GM23338 (cell line): ENCODE measurements around the gene KDM4C. TPM values are rescaled to one million over a fixed set of nuclear protein-coding genes. Genes with fewer than 3 reads are reported as not detected.

Source experiments
- ATAC-seq: fragments of 200-7000 bp; cut with Tn5 transposase; 3 replicates; pipeline ENCODE4 v1.9.1; 2020
- DNase-seq: peaks from one replicate; pipeline ENCODE4 v3.0.0-alpha.2; 2015; ENCODE audit warnings: low spot score
- H2AFZ ChIP-seq: fragments of 200-600 bp; sonication (generic); 2 replicates; pipeline ENCODE4 v1.8.0; 2016; ENCODE audit warnings: antibody characterized with exemption, mild to moderate bottlenecking, moderate library complexity
- H3F3A ChIP-seq: fragments of 200-600 bp; sonication (generic); replicated peaks from 2 replicates; pipeline ENCODE4 v1.8.0; 2017; ENCODE audit warnings: antibody characterized with exemption, mixed run types, low read depth
- H3K27ac ChIP-seq: fragments of 200-600 bp; sonication (generic); 2 replicates; pipeline ENCODE4 v1.6.1; 2016; ENCODE audit warnings: low read depth
- H3K27me3 ChIP-seq: fragments of 200-600 bp; sonication (generic); 2 replicates; pipeline ENCODE4 v1.8.0; 2016; ENCODE audit warnings: mild to moderate bottlenecking, mixed run types, moderate library complexity; ENCODE audit not compliant: insufficient read depth
- H3K36me3 ChIP-seq: fragments of 200-600 bp; sonication (generic); 2 replicates; pipeline ENCODE4 v1.8.0; 2016; ENCODE audit warnings: mild to moderate bottlenecking; ENCODE audit not compliant: insufficient read depth
- H3K4me1 ChIP-seq: fragments of 200-600 bp; sonication (generic); 2 replicates; pipeline ENCODE4 v1.8.0; 2016; ENCODE audit warnings: mild to moderate bottlenecking, moderate library complexity; ENCODE audit not compliant: insufficient read depth
- H3K4me2 ChIP-seq: fragments of 200-600 bp; sonication (generic); 2 replicates; pipeline ENCODE4 v1.7.1; 2017; ENCODE audit warnings: mixed run types
- H3K4me3 ChIP-seq: fragments of 200-600 bp; sonication (generic); 2 replicates; pipeline ENCODE4 v1.6.1; 2016; ENCODE audit warnings: mixed run types
- H3K79me2 ChIP-seq: fragments of 200-600 bp; sonication (generic); replicated peaks from 2 replicates; pipeline ENCODE4 v1.8.0; 2017; ENCODE audit warnings: mild to moderate bottlenecking; ENCODE audit not compliant: insufficient read depth
- H3K9me2 ChIP-seq: fragments of 200-600 bp; sonication (generic); 2 replicates; pipeline ENCODE4 v1.8.0; 2017; ENCODE audit not compliant: insufficient read depth
- H4K20me1 ChIP-seq: fragments of 200-600 bp; sonication (generic); replicated peaks from 2 replicates; pipeline ENCODE4 v1.8.0; 2017; ENCODE audit warnings: mild to moderate bottlenecking; ENCODE audit not compliant: insufficient read depth
- H3K27ac Mint-ChIP-seq: 2 replicates; pipeline ENCODE4 v1.8.0; 2020; ENCODE audit warnings: inconsistent platforms, mild to moderate bottlenecking, moderate library complexity, mixed read lengths
- H3K27me3 Mint-ChIP-seq: 3 replicates; pipeline ENCODE4 v1.8.0; 2022; ENCODE audit warnings: low read depth, mild to moderate bottlenecking, moderate library complexity, mixed read lengths, inconsistent platforms; ENCODE audit not compliant: insufficient read depth, poor library complexity
- H3K36me3 Mint-ChIP-seq: 3 replicates; pipeline ENCODE4 v1.8.0; 2021; ENCODE audit warnings: low read depth, mild to moderate bottlenecking, inconsistent platforms, moderate library complexity, mixed read lengths
- H3K4me1 Mint-ChIP-seq: 3 replicates; pipeline ENCODE4 v1.8.0; 2020; ENCODE audit warnings: mild to moderate bottlenecking, inconsistent platforms, mixed read lengths
- H3K4me3 Mint-ChIP-seq: 3 replicates; pipeline ENCODE4 v1.8.0; 2021; ENCODE audit warnings: moderate library complexity, mild to moderate bottlenecking, inconsistent platforms, mixed read lengths
- H3K9me3 Mint-ChIP-seq: 3 replicates; pipeline ENCODE4 v1.8.0; 2020; ENCODE audit warnings: moderate library complexity, mild to moderate bottlenecking, inconsistent platforms, mixed read lengths
- ZNF114 ChIP-seq: fragments of 250-450 bp; sonication (Bioruptor Pico); IDR thresholded peaks from 2 replicates; pipeline ENCODE4 v1.5.0; 2020; ENCODE audit warnings: mild to moderate bottlenecking, moderate library complexity
- polyA plus RNA-seq: library from polyadenylated mRNA; unstranded; fragments of >200 nt; fragmentation: Nextera tagmentation; extraction: Ambion mirVana; gene quantifications from 2 replicates; pipeline ENCODE4 v1.2.1, GENCODE V29; 2016
- total RNA-seq: library from RNA; depleted of rRNA; stranded (reverse); fragments of >200 nt; shearing (Covaris generic); gene quantifications from 2 replicates; pipeline ENCODE4 v1.2.3, GENCODE V29; 2014
- TF ChIP-seq, protein P1 (sequence below): fragments of 250-450 bp; sonication (Bioruptor Pico); IDR thresholded peaks from 2 replicates; pipeline ENCODE4 v1.5.0; 2020; ENCODE audit warnings: mild to moderate bottlenecking, moderate library complexity
- TF ChIP-seq, protein P2 (sequence below): IDR thresholded peaks from 2 replicates; pipeline ENCODE4 v1.6.1; 2016; ENCODE audit warnings: antibody characterized with exemption
- TF ChIP-seq, protein P3 (sequence below): IDR thresholded peaks from one replicate; pipeline ENCODE4 v1.6.1; 2018; ENCODE audit warnings: antibody characterized with exemption; ENCODE audit not compliant: unreplicated experiment

KDM4C gene
- total and polyA plus RNA-seq, 2 experiments from 2014 or later, result 12.0 to 43.8 TPM

DNA sequence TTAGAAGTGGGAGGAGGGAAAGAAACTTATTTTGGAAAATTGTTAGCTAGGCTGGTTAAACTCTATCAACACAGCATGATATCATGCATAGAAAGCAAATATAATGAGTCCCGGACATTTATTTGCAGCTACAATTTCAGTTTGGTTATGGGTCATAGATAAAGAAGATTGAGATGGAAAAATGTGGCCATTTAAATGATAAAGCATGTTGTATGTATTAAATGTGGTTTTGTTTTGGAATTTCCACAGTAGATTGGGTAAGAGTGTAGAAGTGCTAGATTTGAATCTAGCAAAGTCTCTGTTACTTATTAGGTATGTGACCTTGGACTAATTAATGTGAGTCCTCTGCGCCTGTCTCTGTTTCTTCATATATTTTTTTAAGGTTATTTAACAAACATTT lies 217.4 kb downstream of the KDM4C start (continued):
- TF ChIP-seq, protein P1, sequence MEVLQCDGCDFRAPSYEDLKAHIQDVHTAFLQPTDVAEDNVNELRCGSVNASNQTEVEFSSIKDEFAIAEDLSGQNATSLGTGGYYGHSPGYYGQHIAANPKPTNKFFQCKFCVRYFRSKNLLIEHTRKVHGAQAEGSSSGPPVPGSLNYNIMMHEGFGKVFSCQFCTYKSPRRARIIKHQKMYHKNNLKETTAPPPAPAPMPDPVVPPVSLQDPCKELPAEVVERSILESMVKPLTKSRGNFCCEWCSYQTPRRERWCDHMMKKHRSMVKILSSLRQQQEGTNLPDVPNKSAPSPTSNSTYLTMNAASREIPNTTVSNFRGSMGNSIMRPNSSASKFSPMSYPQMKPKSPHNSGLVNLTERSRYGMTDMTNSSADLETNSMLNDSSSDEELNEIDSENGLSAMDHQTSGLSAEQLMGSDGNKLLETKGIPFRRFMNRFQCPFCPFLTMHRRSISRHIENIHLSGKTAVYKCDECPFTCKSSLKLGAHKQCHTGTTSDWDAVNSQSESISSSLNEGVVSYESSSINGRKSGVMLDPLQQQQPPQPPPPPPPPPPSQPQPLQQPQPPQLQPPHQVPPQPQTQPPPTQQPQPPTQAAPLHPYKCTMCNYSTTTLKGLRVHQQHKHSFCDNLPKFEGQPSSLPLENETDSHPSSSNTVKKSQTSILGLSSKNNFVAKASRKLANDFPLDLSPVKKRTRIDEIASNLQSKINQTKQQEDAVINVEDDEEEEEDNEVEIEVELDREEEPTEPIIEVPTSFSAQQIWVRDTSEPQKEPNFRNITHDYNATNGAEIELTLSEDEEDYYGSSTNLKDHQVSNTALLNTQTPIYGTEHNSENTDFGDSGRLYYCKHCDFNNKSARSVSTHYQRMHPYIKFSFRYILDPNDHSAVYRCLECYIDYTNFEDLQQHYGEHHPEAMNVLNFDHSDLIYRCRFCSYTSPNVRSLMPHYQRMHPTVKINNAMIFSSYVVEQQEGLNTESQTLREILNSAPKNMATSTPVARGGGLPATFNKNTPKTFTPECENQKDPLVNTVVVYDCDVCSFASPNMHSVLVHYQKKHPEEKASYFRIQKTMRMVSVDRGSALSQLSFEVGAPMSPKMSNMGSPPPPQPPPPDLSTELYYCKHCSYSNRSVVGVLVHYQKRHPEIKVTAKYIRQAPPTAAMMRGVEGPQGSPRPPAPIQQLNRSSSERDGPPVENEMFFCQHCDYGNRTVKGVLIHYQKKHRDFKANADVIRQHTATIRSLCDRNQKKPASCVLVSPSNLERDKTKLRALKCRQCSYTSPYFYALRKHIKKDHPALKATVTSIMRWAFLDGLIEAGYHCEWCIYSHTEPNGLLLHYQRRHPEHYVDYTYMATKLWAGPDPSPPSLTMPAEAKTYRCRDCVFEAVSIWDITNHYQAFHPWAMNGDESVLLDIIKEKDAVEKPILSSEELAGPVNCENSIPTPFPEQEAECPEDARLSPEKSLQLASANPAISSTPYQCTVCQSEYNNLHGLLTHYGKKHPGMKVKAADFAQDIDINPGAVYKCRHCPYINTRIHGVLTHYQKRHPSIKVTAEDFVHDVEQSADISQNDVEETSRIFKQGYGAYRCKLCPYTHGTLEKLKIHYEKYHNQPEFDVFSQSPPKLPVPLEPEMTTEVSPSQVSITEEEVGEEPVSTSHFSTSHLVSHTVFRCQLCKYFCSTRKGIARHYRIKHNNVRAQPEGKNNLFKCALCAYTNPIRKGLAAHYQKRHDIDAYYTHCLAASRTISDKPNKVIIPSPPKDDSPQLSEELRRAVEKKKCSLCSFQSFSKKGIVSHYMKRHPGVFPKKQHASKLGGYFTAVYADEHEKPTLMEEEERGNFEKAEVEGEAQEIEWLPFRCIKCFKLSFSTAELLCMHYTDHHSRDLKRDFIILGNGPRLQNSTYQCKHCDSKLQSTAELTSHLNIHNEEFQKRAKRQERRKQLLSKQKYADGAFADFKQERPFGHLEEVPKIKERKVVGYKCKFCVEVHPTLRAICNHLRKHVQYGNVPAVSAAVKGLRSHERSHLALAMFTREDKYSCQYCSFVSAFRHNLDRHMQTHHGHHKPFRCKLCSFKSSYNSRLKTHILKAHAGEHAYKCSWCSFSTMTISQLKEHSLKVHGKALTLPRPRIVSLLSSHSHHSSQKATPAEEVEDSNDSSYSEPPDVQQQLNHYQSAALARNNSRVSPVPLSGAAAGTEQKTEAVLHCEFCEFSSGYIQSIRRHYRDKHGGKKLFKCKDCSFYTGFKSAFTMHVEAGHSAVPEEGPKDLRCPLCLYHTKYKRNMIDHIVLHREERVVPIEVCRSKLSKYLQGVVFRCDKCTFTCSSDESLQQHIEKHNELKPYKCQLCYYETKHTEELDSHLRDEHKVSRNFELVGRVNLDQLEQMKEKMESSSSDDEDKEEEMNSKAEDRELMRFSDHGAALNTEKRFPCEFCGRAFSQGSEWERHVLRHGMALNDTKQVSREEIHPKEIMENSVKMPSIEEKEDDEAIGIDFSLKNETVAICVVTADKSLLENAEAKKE, result no peak
- TF ChIP-seq, protein P2, sequence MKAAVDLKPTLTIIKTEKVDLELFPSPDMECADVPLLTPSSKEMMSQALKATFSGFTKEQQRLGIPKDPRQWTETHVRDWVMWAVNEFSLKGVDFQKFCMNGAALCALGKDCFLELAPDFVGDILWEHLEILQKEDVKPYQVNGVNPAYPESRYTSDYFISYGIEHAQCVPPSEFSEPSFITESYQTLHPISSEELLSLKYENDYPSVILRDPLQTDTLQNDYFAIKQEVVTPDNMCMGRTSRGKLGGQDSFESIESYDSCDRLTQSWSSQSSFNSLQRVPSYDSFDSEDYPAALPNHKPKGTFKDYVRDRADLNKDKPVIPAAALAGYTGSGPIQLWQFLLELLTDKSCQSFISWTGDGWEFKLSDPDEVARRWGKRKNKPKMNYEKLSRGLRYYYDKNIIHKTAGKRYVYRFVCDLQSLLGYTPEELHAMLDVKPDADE, result no peak
- TF ChIP-seq, protein P3, sequence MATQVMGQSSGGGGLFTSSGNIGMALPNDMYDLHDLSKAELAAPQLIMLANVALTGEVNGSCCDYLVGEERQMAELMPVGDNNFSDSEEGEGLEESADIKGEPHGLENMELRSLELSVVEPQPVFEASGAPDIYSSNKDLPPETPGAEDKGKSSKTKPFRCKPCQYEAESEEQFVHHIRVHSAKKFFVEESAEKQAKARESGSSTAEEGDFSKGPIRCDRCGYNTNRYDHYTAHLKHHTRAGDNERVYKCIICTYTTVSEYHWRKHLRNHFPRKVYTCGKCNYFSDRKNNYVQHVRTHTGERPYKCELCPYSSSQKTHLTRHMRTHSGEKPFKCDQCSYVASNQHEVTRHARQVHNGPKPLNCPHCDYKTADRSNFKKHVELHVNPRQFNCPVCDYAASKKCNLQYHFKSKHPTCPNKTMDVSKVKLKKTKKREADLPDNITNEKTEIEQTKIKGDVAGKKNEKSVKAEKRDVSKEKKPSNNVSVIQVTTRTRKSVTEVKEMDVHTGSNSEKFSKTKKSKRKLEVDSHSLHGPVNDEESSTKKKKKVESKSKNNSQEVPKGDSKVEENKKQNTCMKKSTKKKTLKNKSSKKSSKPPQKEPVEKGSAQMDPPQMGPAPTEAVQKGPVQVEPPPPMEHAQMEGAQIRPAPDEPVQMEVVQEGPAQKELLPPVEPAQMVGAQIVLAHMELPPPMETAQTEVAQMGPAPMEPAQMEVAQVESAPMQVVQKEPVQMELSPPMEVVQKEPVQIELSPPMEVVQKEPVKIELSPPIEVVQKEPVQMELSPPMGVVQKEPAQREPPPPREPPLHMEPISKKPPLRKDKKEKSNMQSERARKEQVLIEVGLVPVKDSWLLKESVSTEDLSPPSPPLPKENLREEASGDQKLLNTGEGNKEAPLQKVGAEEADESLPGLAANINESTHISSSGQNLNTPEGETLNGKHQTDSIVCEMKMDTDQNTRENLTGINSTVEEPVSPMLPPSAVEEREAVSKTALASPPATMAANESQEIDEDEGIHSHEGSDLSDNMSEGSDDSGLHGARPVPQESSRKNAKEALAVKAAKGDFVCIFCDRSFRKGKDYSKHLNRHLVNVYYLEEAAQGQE, result no peak

DNA sequence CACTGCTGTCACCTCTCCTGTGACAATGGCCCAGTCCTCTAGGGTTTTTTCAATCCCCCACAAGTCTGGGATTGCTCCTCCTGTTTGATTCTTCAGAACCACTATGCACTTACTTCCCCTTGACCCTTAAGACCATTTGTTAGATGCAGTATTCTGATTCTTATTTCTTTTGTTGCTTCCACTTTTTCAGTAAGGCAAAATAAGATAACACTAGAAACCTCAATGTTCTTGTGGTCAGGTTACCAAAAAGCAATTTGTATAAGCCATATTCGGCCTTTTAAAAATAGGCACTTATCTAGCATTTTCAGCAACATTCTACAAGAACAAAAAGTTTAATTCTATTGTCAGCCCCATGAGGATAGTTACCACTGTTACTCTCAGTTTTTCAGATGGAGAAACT lies 220.0 kb downstream of the KDM4C start:
- H3K9me2 ChIP-seq, result no peaks in the 10 kb centered on the region
- Mint-ChIP-seq H3K27me3 (no peaks in the 10 kb centered on the region), H3K4me1 (no peaks in the 10 kb centered on the region), H3K36me3 (no peaks in the 10 kb centered on the region), H3K27ac (no peak overlapping the region), H3K4me3 (no peak overlapping the region), H3K9me3 (no peaks in the 10 kb centered on the region; the same call in 2 of the 3 replicates)
- peaks cover 6% of the 10 kb centered on the region; the same call in 1 of the 2 replicates for H3K36me3 ChIP-seq
- H3K4me3 ChIP-seq, result no peak overlapping the region
- H4K20me1 ChIP-seq, result no peaks in the 10 kb centered on the region
- H3K4me1 ChIP-seq, result no peaks in the 10 kb centered on the region
- H3K27ac ChIP-seq, result no peak overlapping the region
- DNase-seq (no peak), ATAC-seq (no peak)
- H3K4me2 ChIP-seq, result no peak overlapping the region
- H2AFZ ChIP-seq, result no peak overlapping the region
- H3K27me3 ChIP-seq, result no peaks in the 10 kb centered on the region
- no peaks in the 10 kb centered on the region for H3K79me2 ChIP-seq
- no peaks in the 10 kb centered on the region for H3F3A ChIP-seq
- no peak for TF ChIP-seq ZNF114 (CRISPR knock-in tag)
- TF ChIP-seq, protein P1, result no peak
